HG03108 (cell line): ENCODE results near the gene NBEAL2.
"Not testable (repeated sequence)": the region's sequence is repeated elsewhere in the genome, so short reads cannot be mapped to it uniquely, and the experiment has no call there.

Source experiments
- ATAC-seq: cut with Tn5 transposase; IDR thresholded peaks from one replicate; pipeline ENCODE4 v1.9.1; 2021; ENCODE audit warnings: moderate library complexity; ENCODE audit not compliant: unreplicated experiment

The NBEAL2 gene

DNA sequence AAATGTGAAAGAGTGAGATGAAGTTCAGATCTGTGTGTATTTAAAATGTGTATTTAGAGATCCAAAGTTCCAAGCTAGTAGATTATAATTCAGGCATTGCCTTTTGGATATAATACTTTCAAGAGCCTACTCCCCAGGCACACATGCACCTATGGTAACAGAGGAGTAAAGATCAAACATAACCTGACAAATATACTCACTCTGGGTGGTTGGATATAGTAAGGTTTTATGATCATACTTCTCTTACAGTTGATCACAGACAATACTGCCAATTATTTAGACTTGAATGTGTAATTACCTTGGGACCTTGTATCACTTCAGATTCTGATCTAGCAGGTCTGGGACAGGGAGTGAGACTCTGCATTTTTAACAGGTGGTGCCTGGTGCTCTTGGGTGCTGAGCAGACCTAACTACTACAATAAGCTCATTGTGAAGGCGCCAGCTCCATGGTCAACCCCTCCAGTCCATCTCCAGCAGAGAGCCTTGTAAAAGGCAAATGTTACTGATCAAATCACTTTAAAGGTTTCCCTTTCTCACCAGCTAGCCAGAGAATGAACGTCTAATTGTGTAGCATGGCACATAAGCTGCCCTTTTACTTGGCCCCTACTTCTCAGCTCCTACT is 55.5 kb downstream of the NBEAL2 start:
- ATAC-seq: no peak

DNA sequence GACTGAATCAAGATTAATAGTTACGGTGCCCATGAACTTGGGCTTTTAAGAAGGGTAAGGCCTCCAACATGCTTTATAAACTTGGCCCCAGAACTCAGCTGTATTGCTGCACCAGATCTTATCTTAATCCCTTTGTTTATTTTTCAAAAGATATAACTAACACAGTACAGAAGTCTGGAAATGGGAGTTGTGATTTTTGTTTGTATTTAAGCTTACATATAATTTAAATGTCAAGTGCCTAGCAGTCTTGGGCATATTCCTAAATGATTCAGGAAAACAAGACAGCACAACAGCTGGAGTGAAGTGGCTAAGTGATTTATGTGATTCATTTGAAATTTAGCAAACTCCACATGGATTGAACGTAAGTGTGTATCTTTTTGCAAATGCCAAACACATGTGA is 56.2 kb downstream of the NBEAL2 start:
- no peak for ATAC-seq

DNA sequence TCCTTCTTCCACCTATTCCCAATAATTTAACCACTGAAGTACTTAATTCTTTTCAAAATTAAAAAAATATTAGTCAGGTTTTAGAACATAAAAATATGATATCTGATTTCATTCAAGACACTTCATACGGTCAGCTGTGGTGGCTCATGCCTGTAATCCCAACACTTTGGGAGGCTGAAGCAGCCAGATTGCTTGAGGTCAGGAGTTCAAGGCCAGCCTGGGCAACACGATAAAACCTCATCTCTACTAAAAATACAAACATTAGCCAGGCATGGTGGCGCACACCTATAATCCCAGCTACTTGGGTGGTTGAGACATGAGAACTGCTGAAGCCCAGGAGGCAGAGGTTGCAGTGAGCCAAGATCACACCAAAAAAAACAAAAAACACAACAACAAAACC is 56.7 kb downstream of the NBEAL2 start:
- no peak for ATAC-seq

GRCh38 chr3:47037302-47037701 is 57.8 kb downstream of the NBEAL2 start:
- ATAC-seq: not testable (repeated sequence)

DNA sequence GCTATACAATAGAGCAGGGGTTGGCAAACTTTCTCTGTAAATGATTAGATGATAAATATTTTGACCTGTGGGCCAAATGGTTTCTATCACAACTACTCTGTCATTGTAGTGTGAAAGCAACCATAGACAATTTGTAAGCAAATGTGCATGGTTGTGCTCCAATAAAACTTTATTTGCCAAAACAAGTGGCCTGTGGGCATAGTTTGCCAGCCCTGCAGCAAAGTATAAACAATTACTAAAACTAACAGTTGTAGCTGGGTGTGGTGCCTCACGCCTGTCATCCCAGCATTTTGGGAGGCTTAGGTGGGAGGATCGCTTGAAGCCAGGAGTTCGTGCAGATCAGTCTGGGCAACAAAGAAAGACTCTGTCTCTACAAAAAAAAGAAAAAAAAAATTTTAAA is 61.6 kb downstream of the NBEAL2 start:
- ATAC-seq: no peak

DNA sequence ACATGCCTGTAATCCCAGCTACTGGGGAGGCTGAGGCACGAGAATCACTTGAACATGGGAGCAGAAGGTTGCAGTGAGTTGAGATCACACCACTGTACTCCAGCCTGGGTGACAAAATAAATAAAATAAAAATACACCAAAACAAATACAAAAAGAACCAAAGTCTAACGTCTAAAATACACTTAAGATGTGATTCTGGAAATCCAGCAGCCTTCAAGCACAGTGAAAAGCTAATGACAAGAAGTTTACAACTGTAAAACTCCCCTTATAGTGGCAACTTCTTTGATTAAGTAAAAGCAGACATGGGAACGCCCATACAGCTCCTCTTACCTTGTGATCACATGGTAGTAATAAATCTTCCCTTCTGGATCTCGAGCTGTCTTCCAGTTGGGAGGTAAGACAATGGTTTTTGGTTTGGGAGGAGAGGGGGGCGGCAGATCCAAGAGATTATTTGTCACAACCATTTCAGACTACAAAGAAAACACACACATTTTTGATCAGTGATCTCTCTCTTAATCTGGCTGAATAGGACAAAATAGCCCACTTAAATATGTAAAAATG is 62.8 kb downstream of the NBEAL2 start:
- ATAC-seq: no peak

GRCh38 chr3:47047069-47047468 is 67.6 kb downstream of the NBEAL2 start:
- no peak for ATAC-seq

DNA sequence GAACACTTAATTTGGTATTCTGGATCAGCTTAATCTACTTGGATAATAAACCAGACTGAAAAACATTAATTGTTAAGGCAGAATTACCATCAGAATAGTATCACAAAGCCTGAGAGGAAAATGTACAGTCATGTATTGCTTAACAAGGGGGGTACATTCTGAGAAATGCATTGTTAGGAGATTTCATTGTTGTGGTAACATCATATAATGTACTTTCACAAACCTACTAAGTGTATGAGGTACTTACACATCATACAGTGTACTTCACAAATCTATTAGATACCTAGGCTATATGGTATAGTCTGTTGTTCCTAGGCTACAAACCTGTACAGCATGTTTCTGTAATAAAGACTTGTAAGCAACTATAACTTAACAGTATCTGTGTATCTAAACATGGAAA is 68.2 kb downstream of the NBEAL2 start:
- ATAC-seq: no peak

DNA sequence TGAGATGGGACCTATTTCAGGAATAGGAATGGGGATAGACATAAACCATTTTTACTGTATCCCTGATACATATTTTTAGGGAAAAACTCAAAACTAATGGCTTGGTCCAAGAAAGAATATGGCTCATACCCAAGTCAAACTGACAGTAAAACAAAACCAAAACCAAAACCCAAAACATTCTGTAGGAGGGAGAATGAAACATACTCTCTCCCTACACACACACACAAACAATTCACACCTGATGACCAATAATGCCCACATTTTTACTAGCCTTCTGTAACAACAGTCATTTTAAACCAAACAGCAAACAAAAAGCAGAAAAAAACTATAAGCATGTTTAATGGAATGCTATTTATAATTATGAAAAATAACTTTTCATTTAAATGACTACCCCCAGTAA is 74.9 kb downstream of the NBEAL2 start:
- no peak for ATAC-seq

DNA sequence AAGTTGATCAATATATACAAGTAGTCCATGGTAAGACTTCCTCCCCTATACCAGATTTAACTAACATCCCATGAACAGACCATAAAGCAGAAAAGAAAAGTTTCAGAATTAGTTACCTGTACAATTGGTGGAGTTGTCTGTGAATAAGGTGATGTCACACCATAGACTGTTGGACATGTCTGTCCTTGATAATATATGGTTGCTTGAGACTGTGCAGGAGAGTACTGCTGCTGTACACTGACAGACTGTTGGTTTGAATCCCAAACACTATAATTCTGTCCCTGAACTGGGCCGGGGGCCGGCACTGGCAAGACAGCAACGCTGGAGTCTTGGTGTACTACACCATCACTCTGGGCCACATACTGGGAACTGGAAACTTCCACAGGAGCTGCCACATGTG is 77.2 kb downstream of the NBEAL2 start:
- no peak for ATAC-seq

DNA sequence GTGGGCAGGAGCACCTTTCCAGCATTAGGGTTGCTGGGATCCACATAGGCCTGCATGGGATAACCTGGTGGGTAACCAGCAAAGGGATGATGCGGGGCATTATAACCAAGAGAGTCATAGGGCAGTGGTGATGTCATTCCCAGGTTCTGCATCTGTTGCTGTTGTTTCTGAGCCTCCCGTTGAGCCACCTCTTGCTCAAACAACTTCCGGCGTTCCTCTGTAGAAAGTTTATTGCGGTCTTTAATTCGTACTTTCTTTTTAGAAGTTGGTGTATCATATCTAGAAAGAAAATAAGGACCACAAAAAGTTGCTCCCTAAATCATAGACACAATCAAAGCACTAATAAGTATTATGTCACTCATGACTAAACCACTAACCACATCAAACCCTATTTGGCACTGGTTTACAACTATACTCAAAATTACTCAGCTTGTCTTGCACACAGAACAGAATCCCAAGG is 77.8 kb downstream of the NBEAL2 start:
- no peak for ATAC-seq
